Measurements from ENCODE around the gene NTN1.
"Not testable (repeated sequence)": the region's sequence is repeated elsewhere in the genome, so short reads cannot be mapped to it uniquely, and the experiment has no call there.

Gene NTN1

GRCh38 chr17:9251273-9251672 is 230.0 kb downstream of the NTN1 start:
- DNase-seq (ENCODE audit: low spot score) = no peak

GRCh38 chr17:9253308-9253707 is 232.0 kb downstream of the NTN1 start:
- no peak for DNase-seq (ENCODE audit: low spot score)

- DNase-seq (ENCODE audit: low spot score) = no peak
Measured at GRCh38 chr17:9254841-9255240, 233.5 kb downstream of the NTN1 start.

GRCh38 chr17:9255833-9256232 is 234.5 kb downstream of the NTN1 start:
- no peak for DNase-seq (ENCODE audit: low spot score)

GRCh38 chr17:9256361-9256750 is 235.0 kb downstream of the NTN1 start:
- DNase-seq (ENCODE audit: low spot score) = no peak

- no peak for DNase-seq (ENCODE audit: low spot score)
Measured at GRCh38 chr17:9256751-9257629, 235.7 kb downstream of the NTN1 start.

GRCh38 chr17:9257630-9257965 is 236.3 kb downstream of the NTN1 start:
- DNase-seq (ENCODE audit: low spot score) = not testable (repeated sequence)

GRCh38 chr17:9258115-9259015 is 237.1 kb downstream of the NTN1 start:
- no peak for DNase-seq (ENCODE audit: low spot score)

- DNase-seq (ENCODE audit: low spot score) = no peak
Measured at GRCh38 chr17:9259419-9259818, 238.1 kb downstream of the NTN1 start.

- DNase-seq (ENCODE audit: low spot score) = no peak
Measured at GRCh38 chr17:9261081-9262012, 240.0 kb downstream of the NTN1 start.

- DNase-seq (ENCODE audit: low spot score) = no peak
Measured at GRCh38 chr17:9266031-9266680, 244.8 kb downstream of the NTN1 start.

GRCh38 chr17:9266697-9267117 is 245.4 kb downstream of the NTN1 start:
- DNase-seq (ENCODE audit: low spot score) = no peak

GRCh38 chr17:9268546-9268945 is 247.2 kb downstream of the NTN1 start:
- no peak for DNase-seq (ENCODE audit: low spot score)

GRCh38 chr17:9269350-9270035 is 248.2 kb downstream of the NTN1 start:
- no peak for DNase-seq (ENCODE audit: low spot score)

- no peak for DNase-seq (ENCODE audit: low spot score)
Measured at GRCh38 chr17:9270921-9271320, 249.6 kb downstream of the NTN1 start.

GRCh38 chr17:9271989-9272388 is 250.7 kb downstream of the NTN1 start:
- DNase-seq (ENCODE audit: low spot score) = no peak

GRCh38 chr17:9272501-9273200 is 251.3 kb downstream of the NTN1 start:
- DNase-seq (ENCODE audit: low spot score) = no peak

- DNase-seq (ENCODE audit: low spot score) = no peak
Measured at GRCh38 chr17:9273428-9274391, 252.4 kb downstream of the NTN1 start.

- no peak for DNase-seq (ENCODE audit: low spot score)
Measured at GRCh38 chr17:9274973-9275372, 253.7 kb downstream of the NTN1 start.

Measured in hepatic stellate cell (primary cell).